Keratinocyte (primary cell): ENCODE results near the gene CDH13. TPM values are rescaled to one million over a fixed set of nuclear protein-coding genes. Genes with fewer than 3 reads are reported as not detected.

Experiments
- DNase-seq: peaks from one replicate; pipeline ENCODE4 v3.0.0-alpha.2; 2011; ENCODE audit warnings: low read depth, missing footprints, low spot score
- FAIRE-seq: peaks from 2 replicates; lab custom pipeline; 2011; peaks lifted over from hg19 to GRCh38; lab: Jason Lieb, UNC
- H2AFZ ChIP-seq: 2 replicates; pipeline ENCODE4 v1.6.0; 2012; ENCODE audit warnings: low read length, control low read depth, inconsistent platforms; ENCODE audit not compliant: control insufficient read depth
- H3K27ac ChIP-seq: 2 replicates; pipeline ENCODE4 v1.5.1; 2011; ENCODE audit warnings: low read length; ENCODE audit not compliant: control insufficient read depth, insufficient read depth
- H3K27me3 ChIP-seq: 3 replicates; pipeline ENCODE4 v1.6.0; 2011; ENCODE audit warnings: low read length; ENCODE audit not compliant: control insufficient read depth, insufficient read depth; ENCODE audit errors: extremely low read depth
- H3K36me3 ChIP-seq, 2 experiments: 2 replicates in 1 of 2; 3 replicates in 1 of 2; pipeline ENCODE4 v1.5.1; 2011; ENCODE audit warnings: low read length in 2 of 2, mild to moderate bottlenecking in 1 of 2; ENCODE audit not compliant: control insufficient read depth in 2 of 2, insufficient read depth in 2 of 2; ENCODE audit errors: extremely low read depth in 1 of 2
- H3K4me1 ChIP-seq: 3 replicates; pipeline ENCODE4 v1.5.1; 2011; ENCODE audit warnings: low read length; ENCODE audit not compliant: control insufficient read depth, insufficient read depth; ENCODE audit errors: extremely low read depth
- H3K4me2 ChIP-seq: 3 replicates; pipeline ENCODE4 v1.6.0; 2011; ENCODE audit warnings: low read depth, low read length; ENCODE audit not compliant: control insufficient read depth, insufficient read depth; ENCODE audit errors: extremely low read depth
- H3K4me3 ChIP-seq, 3 experiments: fragments of 200-600 bp in 1 of 3; sonication (generic) in 1 of 3; 2 replicates in 2 of 3; 3 replicates in 1 of 3; pipeline ENCODE4 v1.5.1; 2011 to 2016; ENCODE audit warnings: low read length in 3 of 3, mild to moderate bottlenecking in 3 of 3, control low read depth in 2 of 3, inconsistent platforms in 1 of 3, low read depth in 1 of 3, mixed read lengths in 1 of 3, mixed run types in 1 of 3, moderate library complexity in 1 of 3; ENCODE audit not compliant: control insufficient read depth in 2 of 3, insufficient read depth in 2 of 3; ENCODE audit errors: extremely low read depth in 1 of 3
- H3K79me2 ChIP-seq: 2 replicates; pipeline ENCODE4 v1.6.0; 2012; ENCODE audit warnings: low read length; ENCODE audit not compliant: control insufficient read depth, insufficient read depth
- H3K9ac ChIP-seq: 3 replicates; pipeline ENCODE4 v1.6.0; 2011; ENCODE audit warnings: low read length; ENCODE audit not compliant: control insufficient read depth, insufficient read depth; ENCODE audit errors: extremely low read depth
- H3K9me1 ChIP-seq: 3 replicates; pipeline ENCODE4 v1.6.0; 2011; ENCODE audit warnings: low read length; ENCODE audit not compliant: control insufficient read depth, insufficient read depth; ENCODE audit errors: extremely low read depth
- H3K9me3 ChIP-seq: 2 replicates; pipeline ENCODE4 v1.5.1; 2012; ENCODE audit warnings: low read depth, low read length; ENCODE audit not compliant: control insufficient read depth
- H4K20me1 ChIP-seq: 3 replicates; pipeline ENCODE4 v1.6.0; 2011; ENCODE audit warnings: low read length; ENCODE audit not compliant: control insufficient read depth, insufficient read depth; ENCODE audit errors: extremely low read depth
- EZH2 ChIP-seq: IDR thresholded peaks from one replicate; pipeline ENCODE4 v1.6.1; 2012; ENCODE audit warnings: inconsistent platforms, mild to moderate bottlenecking, low read length, moderate library complexity
- dilution Hi-C: fragments of 300-500 bp; cut with MboI; formaldehyde crosslinking; loops from one replicate; pipeline ENCODE4 v1.7.0; 2020; ENCODE audit warnings: low sequenced_read_pairs; ENCODE audit not compliant: extremely low pct_ligation_motif_present
- polyA plus RNA-seq, 5 experiments: library from polyadenylated mRNA; depleted of rRNA in 3 of 5; stranded (reverse) in 3 of 5; stranded (forward) in 1 of 5; unstranded in 1 of 5; fragments of >200 nt; gene quantifications; 1 replicate in 1 of 5; 2 replicates in 3 of 5; 3 replicates in 1 of 5; pipeline versions ENCODE4 v1.2.1 to v1.2.3, GENCODE V29; 2011 to 2012; ENCODE audit warnings: missing spikeins in 2 of 5, low read depth in 1 of 5, low replicate concordance in 1 of 5
- TF ChIP-seq, protein P1 (sequence below), 3 experiments: IDR thresholded peaks in 1 of 3; conservative IDR thresholded peaks in 1 of 3; optimal IDR thresholded peaks in 1 of 3; 2 replicates in 2 of 3; 3 replicates in 1 of 3; pipeline versions ENCODE3 to v1.5.1; 2011; ENCODE audit warnings: low read length in 3 of 3, mild to moderate bottlenecking in 3 of 3, moderate library complexity in 2 of 3, control low read depth in 1 of 3, inconsistent platforms in 1 of 3; ENCODE audit not compliant: insufficient read depth in 2 of 3; ENCODE audit errors: extremely low read depth in 1 of 3

Gene CDH13
- polyA plus RNA-seq, 1 donor (not counting 4 experiments of a cell fraction or from before 2014, with no cell fraction given), result 111 TPM

- Histone ChIP-seq H3K36me3 (no peaks in the 10 kb centered on the region), H3K9me1 (no peaks in the 10 kb centered on the region), H3K4me3 (no peak overlapping the region), H3K79me2 (no peaks in the 10 kb centered on the region), H3K9ac (no peak overlapping the region), H3K9me3 (no peaks in the 10 kb centered on the region), H3K27ac (no peak overlapping the region), H3K27me3 (no peaks in the 10 kb centered on the region), H4K20me1 (no peaks in the 10 kb centered on the region), H3K4me2 (no peak overlapping the region), H2AFZ (no peak overlapping the region), H3K4me1 (no peaks in the 10 kb centered on the region)
- DNase-seq, result no peak
- TF ChIP-seq, protein P1, sequence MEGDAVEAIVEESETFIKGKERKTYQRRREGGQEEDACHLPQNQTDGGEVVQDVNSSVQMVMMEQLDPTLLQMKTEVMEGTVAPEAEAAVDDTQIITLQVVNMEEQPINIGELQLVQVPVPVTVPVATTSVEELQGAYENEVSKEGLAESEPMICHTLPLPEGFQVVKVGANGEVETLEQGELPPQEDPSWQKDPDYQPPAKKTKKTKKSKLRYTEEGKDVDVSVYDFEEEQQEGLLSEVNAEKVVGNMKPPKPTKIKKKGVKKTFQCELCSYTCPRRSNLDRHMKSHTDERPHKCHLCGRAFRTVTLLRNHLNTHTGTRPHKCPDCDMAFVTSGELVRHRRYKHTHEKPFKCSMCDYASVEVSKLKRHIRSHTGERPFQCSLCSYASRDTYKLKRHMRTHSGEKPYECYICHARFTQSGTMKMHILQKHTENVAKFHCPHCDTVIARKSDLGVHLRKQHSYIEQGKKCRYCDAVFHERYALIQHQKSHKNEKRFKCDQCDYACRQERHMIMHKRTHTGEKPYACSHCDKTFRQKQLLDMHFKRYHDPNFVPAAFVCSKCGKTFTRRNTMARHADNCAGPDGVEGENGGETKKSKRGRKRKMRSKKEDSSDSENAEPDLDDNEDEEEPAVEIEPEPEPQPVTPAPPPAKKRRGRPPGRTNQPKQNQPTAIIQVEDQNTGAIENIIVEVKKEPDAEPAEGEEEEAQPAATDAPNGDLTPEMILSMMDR (optimal IDR thresholded peaks at IDR 0.05 in 1 of 3, IDR thresholded peaks at IDR 0.05 in 1 of 3, conservative IDR thresholded peaks at IDR 0.05 in 1 of 3; ENCODE audit: extremely low read depth in 1 of 3, insufficient read depth in 2 of 3, low read length in 3 of 3), result no peak
- TF ChIP-seq EZH2, result no peak
- dilution Hi-C loops, result no loop called here
- FAIRE-seq, result no peak
These were observed 846.2 kb downstream of the CDH13 start for GRCh38 chr16:83472776-83473501.

- Histone ChIP-seq H3K9ac (no peak overlapping the region), H3K4me2 (no peak overlapping the region), H3K4me1 (no peaks in the 10 kb centered on the region), H3K27ac (no peak overlapping the region), H2AFZ (no peak overlapping the region), H4K20me1 (no peaks in the 10 kb centered on the region), H3K9me1 (no peaks in the 10 kb centered on the region), H3K36me3 (no peaks in the 10 kb centered on the region), H3K79me2 (no peaks in the 10 kb centered on the region), H3K4me3 (no peak overlapping the region), H3K27me3 (no peaks in the 10 kb centered on the region), H3K9me3 (no peaks in the 10 kb centered on the region)
- TF ChIP-seq, protein P1 (optimal IDR thresholded peaks at IDR 0.05 in 1 of 3, IDR thresholded peaks at IDR 0.05 in 1 of 3, conservative IDR thresholded peaks at IDR 0.05 in 1 of 3; ENCODE audit: extremely low read depth in 1 of 3, insufficient read depth in 2 of 3, low read length in 3 of 3), result no peak
- TF ChIP-seq EZH2, result no peak
- FAIRE-seq (no peak), DNase-seq (no peak)
- dilution Hi-C loops, result no loop called here
These were observed 847.3 kb downstream of the CDH13 start for GRCh38 chr16:83473926-83474650.
